Endothelial cell of umbilical vein (primary cell): Measurements from ENCODE around the gene NCOA5. TPM values are rescaled to one million over a fixed set of nuclear protein-coding genes. Genes with fewer than 3 reads are reported as not detected.

ENCODE experiments used
- BruUV-seq: library from RNA; stranded (reverse); fragments of 400-500 nt; replicated peaks from 2 replicates; lab custom pipeline; 2021; lab: Mats Ljungman, UMichigan
- CTCF ChIA-PET: fragments of 300-600, 350-600 bp; sonication (Branson Sonifier 250); formaldehyde crosslinking; loops from one replicate; lab custom pipeline; 2021; ENCODE audit warnings: antibody characterized with exemption, inconsistent platforms; lab: Charles Lee
- POLR2A ChIA-PET: fragments of 300-600, 350-600 bp; sonication (Branson Sonifier 250); formaldehyde crosslinking; loops from one replicate; lab custom pipeline; 2021; ENCODE audit warnings: antibody characterized with exemption, inconsistent platforms; lab: Charles Lee
- DNase-seq: peaks from one replicate; pipeline ENCODE4 v3.0.0-alpha.2; 2011; ENCODE audit warnings: low read depth, low spot score
- FAIRE-seq: peaks from 2 replicates; lab custom pipeline; 2011; peaks lifted over from hg19 to GRCh38; lab: Jason Lieb, UNC
- H2AFZ ChIP-seq: 2 replicates; pipeline ENCODE4 v1.6.0; 2012; ENCODE audit warnings: low read depth, low read length, control low read depth, inconsistent platforms
- H3K27ac ChIP-seq: 2 replicates; pipeline ENCODE4 v1.5.1; 2011; ENCODE audit warnings: low read depth, mild to moderate bottlenecking, control low read depth, low read length, moderate library complexity; ENCODE audit not compliant: insufficient read depth
- H3K27me3 ChIP-seq, 2 experiments: 2 replicates each; pipeline versions ENCODE4 v1.6.0 to v1.6.1; 2011; ENCODE audit warnings: low read length in 2 of 2, mixed read lengths in 1 of 2; ENCODE audit not compliant: control insufficient read depth in 2 of 2, insufficient read depth in 2 of 2
- H3K36me3 ChIP-seq, 2 experiments: 2 replicates in 1 of 2; 3 replicates in 1 of 2; pipeline ENCODE4 v1.5.1; 2011; ENCODE audit warnings: low read length in 2 of 2, mild to moderate bottlenecking in 1 of 2, moderate library complexity in 1 of 2; ENCODE audit not compliant: control insufficient read depth in 2 of 2, insufficient read depth in 2 of 2; ENCODE audit errors: extremely low read depth in 1 of 2
- H3K4me1 ChIP-seq: 3 replicates; pipeline ENCODE4 v1.5.1; 2011; ENCODE audit warnings: mild to moderate bottlenecking, low read length; ENCODE audit not compliant: control insufficient read depth, insufficient read depth; ENCODE audit errors: extremely low read depth
- H3K4me2 ChIP-seq: 2 replicates; pipeline ENCODE4 v1.6.1; 2011; ENCODE audit warnings: low read length, control low read depth, mixed read lengths; ENCODE audit not compliant: insufficient read depth
- H3K4me3 ChIP-seq, 3 experiments: fragments of 200-600 bp in 1 of 3; sonication (generic), shearing (Covaris generic) in 1 of 3; replicated peaks in 1 of 3; 2 replicates each; pipeline ENCODE4 v1.5.1; 2011 to 2016; ENCODE audit warnings: control low read depth in 3 of 3, low read length in 3 of 3, mild to moderate bottlenecking in 2 of 3, inconsistent platforms in 1 of 3, low read depth in 1 of 3, moderate library complexity in 1 of 3; ENCODE audit not compliant: insufficient read depth in 1 of 3
- H3K79me2 ChIP-seq: 2 replicates; pipeline ENCODE4 v1.6.0; 2012; ENCODE audit warnings: low read length, inconsistent platforms; ENCODE audit not compliant: control insufficient read depth, insufficient read depth
- H3K9ac ChIP-seq: replicated peaks from 2 replicates; pipeline ENCODE3; 2011; ENCODE audit warnings: low read length, control low read depth; ENCODE audit not compliant: insufficient read depth; ENCODE audit errors: extremely low read depth
- H3K9me1 ChIP-seq: replicated peaks from 3 replicates; pipeline ENCODE4 v1.6.0; 2011; ENCODE audit warnings: mild to moderate bottlenecking, low read length; ENCODE audit not compliant: control insufficient read depth, insufficient read depth; ENCODE audit errors: extremely low read depth
- H3K9me3 ChIP-seq: replicated peaks from 2 replicates; pipeline ENCODE4 v1.5.1; 2012; ENCODE audit warnings: low read length, inconsistent platforms; ENCODE audit not compliant: control insufficient read depth, insufficient read depth
- H4K20me1 ChIP-seq: replicated peaks from 2 replicates; pipeline ENCODE3; 2011; ENCODE audit warnings: mild to moderate bottlenecking, low read length; ENCODE audit not compliant: control insufficient read depth, insufficient read depth; ENCODE audit errors: extremely low read depth
- EZH2 ChIP-seq: IDR thresholded peaks from 2 replicates; pipeline ENCODE4 v1.6.1; 2012; ENCODE audit warnings: borderline replicate concordance, low read depth, mild to moderate bottlenecking, moderate library complexity, low read length, inconsistent platforms; ENCODE audit not compliant: severe bottlenecking
- FOS ChIP-seq: IDR thresholded peaks from 2 replicates; pipeline ENCODE4 v1.6.1; 2011; ENCODE audit warnings: mild to moderate bottlenecking, low read length, moderate library complexity, borderline replicate concordance; ENCODE audit not compliant: insufficient read depth
- GATA2 ChIP-seq: IDR thresholded peaks from 2 replicates; pipeline ENCODE4 v1.7.0; 2011; ENCODE audit warnings: low read depth, mild to moderate bottlenecking, moderate library complexity, mixed read lengths, low read length; ENCODE audit not compliant: insufficient read length, insufficient read depth
- JUN ChIP-seq: IDR thresholded peaks from 2 replicates; pipeline ENCODE4 v1.6.1; 2011; ENCODE audit warnings: borderline replicate concordance, low read depth; ENCODE audit not compliant: insufficient read length, insufficient read depth
- MYC ChIP-seq: IDR thresholded peaks from one replicate; pipeline ENCODE4 v1.6.1; 2011; ENCODE audit warnings: mild to moderate bottlenecking, low read depth, low read length
- POLR2A ChIP-seq: IDR thresholded peaks from 2 replicates; pipeline ENCODE4 v1.6.1; 2012; ENCODE audit warnings: low read depth, mild to moderate bottlenecking, control low read depth, low read length
- POLR2AphosphoS5 ChIP-seq: IDR thresholded peaks from 2 replicates; pipeline ENCODE4 v1.6.1; 2012; ENCODE audit warnings: low read depth, mild to moderate bottlenecking, control low read depth, low read length, moderate library complexity; ENCODE audit not compliant: insufficient read depth
- dilution Hi-C: fragments of 300-500 bp; cut with MboI; formaldehyde crosslinking; loops from one replicate; pipeline ENCODE4 v1.15.0; 2019; ENCODE audit warnings: low sequenced_read_pairs; ENCODE audit not compliant: extremely low pct_ligation_motif_present
- intact Hi-C: fragments of 100-400 bp; cut with micrococcal nuclease; formaldehyde crosslinking; loops from one replicate; pipeline ENCODE4 v1.10.0; 2022
- polyA plus RNA-seq, 4 experiments: library from polyadenylated mRNA; depleted of rRNA in 3 of 4; stranded (reverse) in 3 of 4; unstranded in 1 of 4; fragments of >200 nt; gene quantifications; 2 replicates each; pipeline versions ENCODE4 v1.2.1 to v1.2.3, GENCODE V29; 2011 to 2012; ENCODE audit warnings: missing spikeins in 1 of 4
- total RNA-seq: library from RNA; stranded (reverse); gene quantifications from 2 replicates; pipeline ENCODE4 v1.2.3, GENCODE V29; 2021
- TF ChIP-seq, protein P1 (sequence below), 2 donors: IDR thresholded peaks; 1 replicate in 1 of 2; 2 replicates in 1 of 2; pipeline ENCODE4 v1.5.1; 2011; ENCODE audit warnings: low read length in 2 of 2, mild to moderate bottlenecking in 2 of 2, moderate library complexity in 2 of 2, control low read depth in 1 of 2, inconsistent platforms in 1 of 2, low read depth in 1 of 2; ENCODE audit not compliant: insufficient read depth in 1 of 2; ENCODE audit errors: extremely low read depth in 1 of 2
- TF ChIP-seq, protein P2 (sequence below): IDR thresholded peaks from 2 replicates; pipeline ENCODE4 v1.6.1; 2011; ENCODE audit not compliant: insufficient read depth, insufficient read length

The NCOA5 gene
- total and polyA plus RNA-seq, 2 donors (not counting 3 experiments of a cell fraction or from before 2014, with no cell fraction given), result 32.0 to 39.5 TPM

DNA sequence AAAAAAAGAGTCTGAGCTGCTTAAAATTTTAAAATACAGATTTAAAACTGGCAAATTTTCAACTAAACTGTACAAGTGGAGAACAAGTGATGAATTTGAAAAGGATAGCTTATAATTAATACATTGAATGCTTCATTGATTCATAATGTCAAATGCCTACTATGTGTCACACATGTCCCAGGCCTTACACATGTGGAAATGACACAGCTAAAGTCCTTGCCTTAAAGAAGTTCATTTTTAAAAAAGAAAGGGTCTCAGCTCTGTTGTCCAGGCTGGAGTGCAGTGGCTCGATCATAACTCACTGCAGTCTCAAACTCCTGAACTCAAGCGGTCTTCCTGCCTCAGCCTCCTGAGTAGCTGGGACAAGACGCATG, 5.0 kb downstream of the NCOA5 start:
- CTCF ChIA-PET, result interaction anchor here (0.8 to 0.9 kb wide), 5 partner anchors 16 to 98 kb away, joined by 3 to 4 read pairs (median 3); no protein-coding TSS in a partner anchor

More for the DNA sequence above, 5.0 kb downstream of the NCOA5 start:
- Histone ChIP-seq H3K4me2 (no peak overlapping the region), H3K27ac (no peak overlapping the region), H3K36me3 (no peaks in the 10 kb centered on the region), H3K9me1 (no peaks in the 10 kb centered on the region), H3K27me3 (no peaks in the 10 kb centered on the region), H3K4me1 (peaks cover 20% of the 10 kb centered on the region), H2AFZ (no peak overlapping the region), H3K4me3 (no peak overlapping the region), H3K9ac (no peak overlapping the region), H3K9me3 (no peaks in the 10 kb centered on the region), H4K20me1 (peaks cover 38% of the 10 kb centered on the region), H3K79me2 (peaks cover 93% of the 10 kb centered on the region)
- FAIRE-seq, result no peak
- no TSS peak for BruUV-seq
- DNase-seq, result no peak
- POLR2A ChIA-PET, result no interaction called here
- intact Hi-C loops, result loop anchor here (10.0 kb wide), 1 partner anchor 270 kb away; the partner anchor contains the start of gene UBE2C
- dilution Hi-C loops, result no loop called here
- no peak for TF ChIP-seq FOS
- TF ChIP-seq POLR2AphosphoS5, result no peak
- TF ChIP-seq GATA2, result no peak
- no peak for TF ChIP-seq JUN
- TF ChIP-seq, protein P1, sequence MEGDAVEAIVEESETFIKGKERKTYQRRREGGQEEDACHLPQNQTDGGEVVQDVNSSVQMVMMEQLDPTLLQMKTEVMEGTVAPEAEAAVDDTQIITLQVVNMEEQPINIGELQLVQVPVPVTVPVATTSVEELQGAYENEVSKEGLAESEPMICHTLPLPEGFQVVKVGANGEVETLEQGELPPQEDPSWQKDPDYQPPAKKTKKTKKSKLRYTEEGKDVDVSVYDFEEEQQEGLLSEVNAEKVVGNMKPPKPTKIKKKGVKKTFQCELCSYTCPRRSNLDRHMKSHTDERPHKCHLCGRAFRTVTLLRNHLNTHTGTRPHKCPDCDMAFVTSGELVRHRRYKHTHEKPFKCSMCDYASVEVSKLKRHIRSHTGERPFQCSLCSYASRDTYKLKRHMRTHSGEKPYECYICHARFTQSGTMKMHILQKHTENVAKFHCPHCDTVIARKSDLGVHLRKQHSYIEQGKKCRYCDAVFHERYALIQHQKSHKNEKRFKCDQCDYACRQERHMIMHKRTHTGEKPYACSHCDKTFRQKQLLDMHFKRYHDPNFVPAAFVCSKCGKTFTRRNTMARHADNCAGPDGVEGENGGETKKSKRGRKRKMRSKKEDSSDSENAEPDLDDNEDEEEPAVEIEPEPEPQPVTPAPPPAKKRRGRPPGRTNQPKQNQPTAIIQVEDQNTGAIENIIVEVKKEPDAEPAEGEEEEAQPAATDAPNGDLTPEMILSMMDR (IDR thresholded peaks at IDR 0.05; ENCODE audit: extremely low read depth in 1 of 2, insufficient read depth in 1 of 2, low read depth in 1 of 2, low read length in 2 of 2), result no peak
- TF ChIP-seq MYC, result no peak
- TF ChIP-seq POLR2A, result no peak
- no peak for TF ChIP-seq EZH2
- TF ChIP-seq, protein P2, sequence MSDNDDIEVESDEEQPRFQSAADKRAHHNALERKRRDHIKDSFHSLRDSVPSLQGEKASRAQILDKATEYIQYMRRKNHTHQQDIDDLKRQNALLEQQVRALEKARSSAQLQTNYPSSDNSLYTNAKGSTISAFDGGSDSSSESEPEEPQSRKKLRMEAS, result no peak
